HepG2 (cell line): Measurements from ENCODE around the gene TIMM23. TPM values are rescaled to one million over a fixed set of nuclear protein-coding genes. Genes with fewer than 3 reads are reported as not detected.

ENCODE experiments used
- ATF3 ChIP-seq: sonication (generic); formaldehyde crosslinking; IDR thresholded peaks from 2 replicates; pipeline ENCODE4 v1.4.0; 2020; ENCODE audit warnings: missing genetic modification reagents
- ATF6 ChIP-seq: sonication (generic); formaldehyde crosslinking; conservative IDR thresholded peaks from 2 replicates; pipeline ENCODE4 v1.4.0; 2020; ENCODE audit warnings: missing genetic modification reagents
- CBFB ChIP-seq: sonication (generic); formaldehyde crosslinking; IDR thresholded peaks from 2 replicates; pipeline ENCODE4 v1.4.0; 2020; ENCODE audit warnings: missing genetic modification reagents
- DPF2 ChIP-seq: sonication (generic); formaldehyde crosslinking; IDR thresholded peaks from 2 replicates; pipeline ENCODE4 v1.4.0; 2020; ENCODE audit warnings: mild to moderate bottlenecking, low read depth, missing genetic modification reagents, borderline replicate concordance
- IKZF1 ChIP-seq: fragments of 450-650 bp; IDR thresholded peaks from 2 replicates; pipeline ENCODE4 v1.7.1; 2016
- KDM5B ChIP-seq: sonication (generic); formaldehyde crosslinking; IDR thresholded peaks from 2 replicates; pipeline ENCODE4 v1.4.0; 2020; ENCODE audit warnings: missing genetic modification reagents, mild to moderate bottlenecking, borderline replicate concordance
- NKX3-1 ChIP-seq: sonication (generic); formaldehyde crosslinking; IDR thresholded peaks from 2 replicates; pipeline ENCODE4 v1.5.0; 2020; ENCODE audit warnings: missing genetic modification reagents
- NR2C2 ChIP-seq: sonication (generic); formaldehyde crosslinking; IDR thresholded peaks from 2 replicates; pipeline ENCODE4 v1.4.0; 2020; ENCODE audit warnings: missing genetic modification reagents, mild to moderate bottlenecking, moderate library complexity, borderline replicate concordance
- PITX1 ChIP-seq: sonication (generic); formaldehyde crosslinking; IDR thresholded peaks from 2 replicates; pipeline ENCODE4 v1.5.1; 2020; ENCODE audit warnings: mild to moderate bottlenecking, missing genetic modification reagents
- SMARCC2 ChIP-seq: fragments of 450-650 bp; IDR thresholded peaks from 2 replicates; pipeline ENCODE4 v1.6.1; 2017; ENCODE audit warnings: antibody characterized with exemption, mild to moderate bottlenecking
- SMYD3 ChIP-seq: sonication (generic); formaldehyde crosslinking; IDR thresholded peaks from 2 replicates; pipeline ENCODE4 v1.8.1; 2023; ENCODE audit warnings: mild to moderate bottlenecking, missing genetic modification reagents
- SOX13 ChIP-seq, 3 experiments: fragments of 450-650 bp in 1 of 3; sonication (generic) in 1 of 3; formaldehyde crosslinking in 1 of 3; IDR thresholded peaks in 2 of 3; conservative IDR thresholded peaks in 1 of 3; 2 replicates each; pipeline versions ENCODE4 v1.5.0 to v1.6.1; 2016 to 2020; ENCODE audit warnings: antibody characterized with exemption in 1 of 3, mild to moderate bottlenecking in 1 of 3, missing compliant biosample characterization in 1 of 3, missing genetic modification reagents in 1 of 3, moderate library complexity in 1 of 3
- TAF15 ChIP-seq: fragments of 200-400 bp; formaldehyde crosslinking; IDR thresholded peaks from one replicate; pipeline ENCODE4 v1.6.1; 2018; ENCODE audit warnings: mild to moderate bottlenecking, low read depth, low read length; ENCODE audit not compliant: poor library complexity, severe bottlenecking
- TBX2 ChIP-seq: sonication (generic); formaldehyde crosslinking; IDR thresholded peaks from 2 replicates; pipeline ENCODE4 v1.5.0; 2020; ENCODE audit warnings: missing genetic modification reagents, mild to moderate bottlenecking, borderline replicate concordance
- TGIF2 ChIP-seq: IDR thresholded peaks from 2 replicates; pipeline ENCODE4 v1.6.1; 2016; ENCODE audit warnings: control low read depth, missing compliant biosample characterization
- UBTF ChIP-seq: sonication (generic); formaldehyde crosslinking; IDR thresholded peaks from 2 replicates; pipeline ENCODE4 v1.4.0; 2020; ENCODE audit warnings: mild to moderate bottlenecking, missing genetic modification reagents
- ZNF10 ChIP-seq: sonication (generic); formaldehyde crosslinking; IDR thresholded peaks from 2 replicates; pipeline ENCODE4 v1.4.0; 2020; ENCODE audit warnings: mild to moderate bottlenecking, low read depth, missing genetic modification reagents, borderline replicate concordance
- ZNF12 ChIP-seq: sonication (generic); formaldehyde crosslinking; IDR thresholded peaks from 2 replicates; pipeline ENCODE4 v1.5.0; 2020; ENCODE audit warnings: missing genetic modification reagents
- ZNF263 ChIP-seq: sonication (generic); formaldehyde crosslinking; IDR thresholded peaks from 2 replicates; pipeline ENCODE4 v1.4.0; 2020; ENCODE audit warnings: missing genetic modification reagents
- ZNF574 ChIP-seq: sonication (generic); formaldehyde crosslinking; IDR thresholded peaks from 2 replicates; pipeline ENCODE4 v1.4.0; 2020; ENCODE audit warnings: missing genetic modification reagents
- ZNF580 ChIP-seq: IDR thresholded peaks from 2 replicates; pipeline ENCODE4 v1.6.1; 2016; ENCODE audit warnings: low read depth, borderline replicate concordance
- polyA plus RNA-seq, 8 experiments: library from polyadenylated mRNA; depleted of rRNA in 3 of 8; stranded (reverse) in 7 of 8; unstranded in 1 of 8; fragments of >200 nt; fragmentation: Illumina TruSeq in 4 of 8; extraction: Trizol in 4 of 8; gene quantifications; 2 replicates each; pipeline versions ENCODE4 v1.2.1 to v1.2.3, GENCODE V29; 2011 to 2016; ENCODE audit warnings: low read depth in 4 of 8, missing spikeins in 1 of 8, mixed read lengths in 1 of 8; ENCODE audit not compliant: insufficient read depth in 1 of 8
- total RNA-seq, 5 experiments: library from RNA; depleted of rRNA; stranded (reverse); fragments of >200 nt; fragmentation: Illumina TruSeq; extraction: Trizol; gene quantifications; 2 replicates each; pipeline ENCODE4 v1.2.3, GENCODE V29; 2016; ENCODE audit warnings: low read depth in 1 of 5

The TIMM23 gene
- total and polyA plus RNA-seq, 2 of the 13 experiments (the other 11 are each of a cell fraction or from before 2014, with no cell fraction given): 80.2 to 98.6 TPM

- TF ChIP-seq SOX13 (IDR thresholded peaks at IDR 0.05) (peak; percentile 92), SOX13 (CRISPR knock-in tag; conservative IDR thresholded peaks at IDR 0.05 in 1 of 2, IDR thresholded peaks at IDR 0.05 in 1 of 2) (peak in 1 of 2 experiments; percentile 96; a peak in 2 of 4 replicates), SMYD3 (CRISPR knock-in tag) (no peak), KDM5B (CRISPR knock-in tag) (no peak), NR2C2 (CRISPR knock-in tag) (peak; percentile 19; the same call in 1 of the 2 replicates), ZNF580 (no peak), PITX1 (CRISPR knock-in tag) (peak; percentile 96), UBTF (CRISPR knock-in tag) (peak; percentile 57), ZNF574 (CRISPR knock-in tag) (peak; percentile 85), DPF2 (peak; percentile 90), ZNF12 (CRISPR knock-in tag) (0 out of 2 replicates have a peak, but pooled peaks have one; percentile 38), ATF3 (CRISPR knock-in tag) (0 out of 2 replicates have a peak, but pooled peaks have one; percentile 35), TGIF2 (CRISPR knock-in tag) (peak; percentile 98), ZNF10 (no peak), NKX3-1 (peak; percentile 64; the same call in 1 of the 2 replicates), IKZF1 (no peak), TBX2 (CRISPR knock-in tag) (peak; percentile 85), SMARCC2 (no peak), ZNF263 (CRISPR knock-in tag) (no peak), CBFB (CRISPR knock-in tag) (no peak), TAF15 (no peak), ATF6 (CRISPR knock-in tag) (0 out of 2 replicates have a peak, but pooled peaks have one; percentile 22)
Measured at GRCh38 chr10:46031648-46032532, 59.6 kb downstream of the TIMM23 start (continued).
